HG02840 (cell line): Measurements from ENCODE around the gene MRE11.
"Not testable (repeated sequence)": the region's sequence is repeated elsewhere in the genome, so short reads cannot be mapped to it uniquely, and the experiment has no call there.

Experiments
- ATAC-seq: cut with Tn5 transposase; IDR thresholded peaks from one replicate; pipeline ENCODE4 v1.9.1; 2021; ENCODE audit warnings: mild to moderate bottlenecking, moderate library complexity, moderate number of reproducible peaks; ENCODE audit not compliant: unreplicated experiment, low FRiP score

Gene MRE11

DNA sequence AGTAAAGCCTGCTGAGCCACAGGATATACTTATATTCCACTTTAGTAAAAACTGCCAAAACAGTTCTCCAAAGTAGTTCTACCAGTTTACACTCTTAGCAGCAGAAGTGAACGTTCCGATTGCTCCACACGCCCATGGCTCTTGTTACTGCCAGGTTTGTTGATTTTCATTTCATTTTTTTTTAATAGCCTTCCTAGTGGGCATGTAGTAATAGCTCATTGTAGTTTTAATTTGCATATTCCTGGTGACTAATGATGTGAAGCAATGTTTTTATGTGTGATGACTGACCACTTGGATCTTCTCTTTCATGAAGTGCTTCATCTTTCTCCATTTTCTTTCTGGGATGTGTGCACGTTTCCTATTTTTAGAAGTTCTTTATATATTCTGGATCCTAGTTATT is 13.8 kb upstream of the MRE11 start:
- no peak for ATAC-seq

DNA sequence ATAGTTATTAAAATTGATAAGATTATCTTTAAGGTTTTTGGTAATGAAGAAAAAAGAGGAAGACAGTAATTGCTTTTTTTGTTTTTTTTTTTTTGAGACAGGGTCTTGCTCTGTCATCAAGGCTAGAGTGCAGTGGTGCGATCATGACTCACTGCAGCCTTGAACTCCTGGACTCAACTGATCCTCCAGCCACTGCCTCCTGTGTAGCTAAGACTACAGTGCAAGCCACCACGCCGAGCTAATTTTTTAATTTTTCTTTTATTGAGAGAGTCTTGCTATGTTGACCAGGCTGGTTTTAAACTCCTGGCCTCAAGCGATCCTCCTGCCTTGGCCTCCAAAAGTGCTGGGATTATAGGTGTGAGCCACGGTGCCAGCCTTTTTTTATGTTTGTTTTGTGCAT is 12.9 kb upstream of the MRE11 start:
- not testable (repeated sequence) for ATAC-seq

DNA sequence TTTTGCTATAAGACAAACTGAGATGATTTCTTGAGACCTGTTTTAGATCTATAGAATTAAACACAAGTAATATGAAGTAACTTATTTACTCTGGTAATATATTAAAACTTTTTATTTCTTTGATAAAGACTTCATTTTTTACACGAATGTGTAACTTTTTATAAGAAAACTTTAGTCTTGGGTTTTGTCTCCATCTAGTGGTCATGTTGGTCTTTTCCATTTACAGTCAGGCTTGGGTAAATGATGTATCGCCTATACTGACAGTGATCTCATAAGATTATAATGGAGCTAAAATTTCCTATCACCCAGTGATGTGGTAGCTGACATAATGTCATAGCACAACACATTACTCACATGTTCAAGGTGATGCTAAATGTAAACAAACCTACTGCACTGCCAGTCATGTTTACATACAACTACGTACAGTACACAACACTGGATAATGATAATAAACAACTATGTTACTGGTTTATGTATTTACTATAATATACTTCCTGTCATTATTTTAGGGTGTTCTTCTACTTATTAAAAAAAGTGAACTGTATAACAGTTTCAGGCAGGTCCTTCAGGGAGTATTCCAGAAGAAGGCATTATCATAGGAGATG is 11.1 kb upstream of the MRE11 start:
- no peak for ATAC-seq

DNA sequence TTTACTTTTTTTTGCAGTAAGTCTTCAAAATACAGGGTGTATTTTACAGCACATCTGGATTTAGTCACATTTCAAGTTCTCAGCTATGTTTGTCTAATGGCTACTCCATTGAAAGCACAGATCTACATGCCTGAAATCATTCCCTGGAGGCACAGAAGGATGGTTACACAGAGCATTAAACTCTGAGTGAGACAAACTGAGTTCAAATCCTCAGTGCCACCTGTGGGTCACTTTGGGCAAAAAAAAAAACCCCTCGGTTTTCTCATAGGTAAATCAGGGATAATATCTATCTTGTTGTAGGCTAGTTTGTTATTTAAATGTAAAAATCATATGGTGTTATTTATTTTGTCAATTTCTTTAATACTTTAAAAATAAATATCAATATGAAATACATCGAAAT is 7.9 kb upstream of the MRE11 start:
- ATAC-seq, result no peak

DNA sequence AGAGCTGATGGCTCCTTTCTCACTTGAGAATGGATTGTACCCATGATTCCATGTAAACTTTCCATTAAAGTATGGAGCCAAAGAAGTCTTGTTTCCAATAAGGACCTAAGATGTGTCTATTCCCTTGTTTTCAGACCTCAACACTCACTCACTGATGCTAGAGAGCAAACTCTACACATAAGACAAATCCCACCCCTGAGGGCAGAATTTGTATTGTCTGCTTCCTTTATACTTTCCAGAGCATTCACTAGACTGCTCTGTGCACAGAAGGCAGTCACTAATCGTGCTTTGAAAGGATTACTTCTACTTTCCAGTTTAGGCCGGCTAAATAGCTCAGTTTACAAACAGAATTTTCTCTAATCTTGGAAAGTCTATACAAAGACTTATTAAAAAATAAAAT is 6.5 kb upstream of the MRE11 start:
- ATAC-seq, result no peak

DNA sequence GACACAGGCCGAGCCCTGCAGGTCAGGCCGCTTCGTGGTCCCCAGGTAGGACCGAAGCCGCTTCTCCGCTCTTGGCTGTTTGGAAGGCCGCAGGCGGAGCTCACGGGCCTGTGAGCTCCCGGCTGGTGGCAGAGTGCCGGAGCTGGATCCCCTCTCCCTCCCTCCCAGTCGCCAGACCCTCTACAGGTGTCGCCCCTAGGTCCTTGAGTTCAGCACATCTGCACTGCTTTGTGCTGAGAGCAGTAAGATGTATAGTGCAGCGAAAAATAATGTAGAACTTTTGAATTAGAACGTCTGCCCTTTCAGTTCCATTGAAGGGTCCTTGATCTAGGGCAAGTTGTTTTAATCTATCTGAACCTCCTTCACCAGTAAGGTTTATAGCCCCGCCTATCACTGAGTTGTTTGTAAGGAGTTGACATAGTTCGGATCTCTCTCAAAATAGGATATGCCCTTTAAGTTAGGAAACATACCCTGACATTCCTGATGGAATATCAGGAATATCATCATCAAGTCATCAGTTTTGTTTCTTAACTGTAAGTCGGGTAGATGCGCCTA is 559 bp upstream of the MRE11 start:
- ATAC-seq, result peak; percentile 61

DNA sequence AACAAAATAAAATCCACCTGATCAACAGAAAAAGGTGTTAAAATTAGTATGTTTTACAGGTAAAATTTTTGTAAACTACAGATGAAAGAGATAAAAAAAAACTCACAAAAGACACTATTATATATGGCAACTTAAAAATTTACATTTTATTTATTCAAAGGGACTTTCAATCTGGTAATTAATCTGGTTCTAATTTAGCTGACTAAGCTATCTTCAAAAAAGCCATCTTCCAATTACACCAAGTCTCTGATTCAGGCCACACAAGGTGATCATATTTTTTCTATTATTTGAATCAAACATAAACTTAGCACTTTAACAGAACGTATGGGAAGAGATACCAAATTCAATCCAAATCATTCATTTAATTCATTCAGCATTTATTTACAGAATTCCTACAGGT is 7.6 kb downstream of the MRE11 start:
- no peak for ATAC-seq

DNA sequence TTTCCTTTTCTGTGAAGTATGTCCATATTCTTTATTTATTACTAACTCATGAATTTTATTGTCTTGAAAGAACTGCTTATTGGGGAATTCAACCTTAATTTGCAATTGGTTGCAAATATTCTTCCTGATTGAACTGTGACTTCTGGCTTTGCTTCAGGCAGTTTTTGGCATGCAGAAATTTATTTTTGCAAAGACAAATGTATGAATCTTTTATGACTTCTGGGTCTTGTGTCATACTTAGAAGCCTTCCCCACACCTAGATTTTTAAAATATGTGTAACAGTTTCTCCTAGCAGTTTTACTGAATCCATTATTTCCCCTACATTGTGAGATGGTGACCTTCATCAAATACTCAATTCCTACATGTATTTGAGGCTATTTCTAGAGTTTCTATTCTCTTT is 12.3 kb downstream of the MRE11 start:
- no peak for ATAC-seq

DNA sequence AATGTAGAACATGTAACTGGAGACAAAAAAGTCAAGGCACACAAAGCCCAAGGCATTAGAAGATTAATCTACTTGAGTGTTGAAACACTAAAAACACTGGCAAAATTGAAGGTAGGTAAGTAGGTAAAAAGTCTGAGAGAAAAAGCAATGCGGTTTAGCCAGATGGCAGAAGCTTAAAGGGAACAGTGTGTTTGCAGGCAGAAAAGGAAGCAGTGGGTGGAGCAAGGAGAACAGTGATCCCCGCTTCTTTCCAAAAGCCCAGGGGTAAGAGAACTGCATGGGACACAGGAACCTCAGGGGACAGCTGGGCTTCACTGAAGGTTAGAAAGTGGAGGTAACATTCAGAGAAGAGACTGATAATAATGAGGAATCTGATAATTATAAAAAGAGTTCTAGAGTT is 16.0 kb downstream of the MRE11 start:
- ATAC-seq, result no peak

DNA sequence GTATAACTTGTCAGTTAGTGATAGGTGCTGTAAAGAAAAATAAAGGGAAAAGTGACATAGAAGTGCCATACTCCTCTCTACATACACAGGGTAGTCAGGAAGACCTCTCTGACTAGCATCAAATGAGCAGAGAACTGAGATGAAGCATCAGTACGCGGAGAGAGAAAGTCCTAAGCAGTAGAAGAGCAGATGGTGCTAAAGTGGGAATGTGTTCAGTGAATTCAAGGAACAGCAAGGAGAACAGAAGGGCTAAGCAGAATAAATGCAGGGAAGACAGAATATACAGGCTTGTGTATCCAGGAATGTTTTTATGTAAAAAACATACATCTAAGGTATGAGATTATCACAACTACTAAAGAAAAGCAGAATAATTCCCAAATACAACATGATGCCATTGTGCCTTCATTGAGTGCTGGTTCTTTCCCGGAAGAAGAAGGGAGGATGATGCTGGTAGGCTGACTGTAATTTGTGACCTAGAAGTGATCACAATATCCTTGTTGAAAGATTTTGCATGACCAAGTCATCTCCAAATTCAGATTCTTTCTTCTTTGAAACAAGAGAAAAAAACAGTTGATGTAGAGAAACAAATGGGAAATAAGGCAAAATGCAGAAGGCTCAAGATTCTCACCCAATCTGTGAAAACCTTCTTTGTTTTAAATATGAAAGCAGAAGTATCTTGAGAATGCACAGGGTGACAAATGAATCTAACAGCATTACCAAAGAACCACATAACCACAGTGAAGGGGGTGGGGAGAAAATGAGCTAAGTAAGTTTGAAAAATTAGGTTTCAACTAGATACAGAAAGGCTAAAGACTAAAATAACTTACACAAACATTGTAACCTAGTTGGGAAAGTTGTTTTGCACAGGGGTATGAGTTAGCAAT is 20.5 kb downstream of the MRE11 start:
- ATAC-seq, result peak; percentile 89

DNA sequence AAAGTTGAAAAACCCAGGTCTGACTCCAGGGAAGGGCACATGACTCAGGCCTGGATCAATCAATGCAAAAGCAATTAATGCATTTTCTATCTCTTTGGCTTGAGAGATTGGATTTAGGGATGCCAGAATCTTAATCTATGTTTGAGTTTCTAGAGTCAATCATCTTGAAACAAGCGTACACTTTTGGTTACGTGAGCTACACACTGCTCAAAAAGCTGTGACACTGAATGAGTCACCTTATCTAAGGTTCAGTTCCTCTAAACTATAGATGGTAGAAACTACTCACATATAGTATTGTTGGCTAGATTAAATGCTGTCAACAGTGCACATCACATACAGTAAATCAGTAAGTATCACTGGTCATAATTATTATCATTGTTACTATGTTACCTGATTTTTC is 24.2 kb downstream of the MRE11 start:
- ATAC-seq, result peak; percentile 81

DNA sequence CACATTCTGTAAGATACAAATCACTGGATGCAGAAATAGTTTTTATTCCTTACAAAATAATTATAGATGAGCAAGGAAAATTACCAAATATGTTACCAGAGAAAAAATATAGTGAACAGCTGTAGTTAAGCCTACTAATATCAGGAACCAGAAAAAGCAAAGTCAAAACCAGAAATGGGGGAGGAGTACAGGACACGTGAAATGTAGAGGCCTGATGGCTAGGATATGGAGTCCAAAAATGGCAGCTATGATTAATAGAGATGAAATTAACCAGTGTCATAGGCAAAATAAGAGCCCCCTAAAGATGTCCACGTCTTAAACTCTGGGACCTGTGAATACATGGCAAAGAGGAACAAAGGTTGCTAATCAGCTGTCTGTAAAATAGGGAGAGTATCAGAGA is 34.1 kb downstream of the MRE11 start:
- no peak for ATAC-seq

DNA sequence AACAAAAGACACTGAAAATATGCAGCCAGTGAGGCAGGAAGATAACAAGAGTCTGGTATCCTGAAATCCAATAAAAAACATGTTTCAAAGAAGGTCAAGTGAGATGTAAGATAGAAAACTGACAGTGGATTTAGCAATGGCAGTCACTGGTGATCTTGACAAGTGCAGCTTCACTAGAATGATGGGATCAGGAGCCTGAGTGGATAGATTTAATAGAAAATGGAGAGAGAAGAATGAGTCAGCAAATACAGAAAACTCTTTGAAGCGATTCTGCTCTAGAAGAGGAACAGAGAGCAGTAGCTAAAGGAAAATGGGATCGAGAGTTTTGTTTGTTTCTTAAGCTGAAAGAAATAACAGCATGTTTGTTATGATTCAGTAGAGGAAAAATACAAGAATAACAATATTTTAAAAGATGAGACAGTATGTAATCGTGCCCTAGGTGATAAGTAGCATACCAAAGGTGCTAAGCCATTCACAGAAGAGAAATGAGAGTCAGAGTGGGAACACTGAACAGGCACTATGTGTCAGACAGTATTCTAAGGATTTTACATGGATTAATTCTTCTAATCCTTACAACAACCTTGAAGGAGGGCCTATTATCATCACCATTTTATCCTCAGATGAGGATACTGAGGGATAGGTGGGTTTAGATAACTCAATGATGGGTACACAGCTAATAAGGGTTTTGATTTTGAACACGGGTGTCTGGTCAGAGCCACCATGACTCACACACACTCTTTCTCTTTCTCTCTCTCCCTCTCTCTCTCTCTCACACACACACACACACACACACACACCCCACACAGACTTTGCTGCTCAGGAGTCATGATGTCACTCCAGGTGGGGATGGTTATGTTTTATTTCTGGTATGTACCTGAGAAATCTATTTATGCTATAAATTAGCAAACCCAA is 36.3 kb downstream of the MRE11 start:
- ATAC-seq, result no peak

DNA sequence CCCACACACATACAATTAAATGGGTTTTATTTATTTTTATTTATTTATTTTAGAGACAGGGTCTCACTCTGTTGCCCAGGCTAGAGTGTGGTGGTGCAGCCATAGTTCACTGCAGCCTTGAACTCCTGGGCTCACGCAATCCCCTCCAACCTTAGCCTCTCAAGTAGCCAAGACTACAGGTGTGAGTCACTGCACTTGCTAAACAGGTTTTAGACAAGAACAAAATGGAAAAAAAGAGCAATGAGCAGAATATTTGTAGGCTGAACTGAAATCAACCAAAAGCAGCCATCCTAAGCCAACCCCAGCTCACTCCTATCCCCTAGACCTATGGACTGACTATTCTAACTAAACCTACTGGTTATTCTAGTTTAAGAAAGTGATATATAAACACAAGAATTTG is 37.8 kb downstream of the MRE11 start:
- ATAC-seq, result no peak

DNA sequence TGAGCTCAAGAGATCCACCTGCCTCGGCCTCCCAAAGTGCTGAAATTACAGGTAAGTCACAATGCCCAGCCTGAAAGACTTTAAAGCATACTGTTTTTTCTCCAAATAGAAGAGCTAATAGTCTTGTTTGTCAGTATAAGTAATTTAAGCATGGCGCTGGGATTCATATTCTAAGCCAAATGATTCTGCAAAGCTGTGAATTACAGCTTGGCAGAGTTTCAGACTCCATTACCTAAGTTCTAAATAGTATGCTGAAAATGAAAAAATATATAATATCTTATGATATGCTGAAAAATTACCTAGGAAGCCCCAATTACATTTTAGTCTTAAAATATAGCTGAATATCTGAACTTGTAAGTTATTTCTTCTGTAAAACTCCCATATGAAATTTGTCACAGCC is 39.3 kb downstream of the MRE11 start:
- no peak for ATAC-seq

DNA sequence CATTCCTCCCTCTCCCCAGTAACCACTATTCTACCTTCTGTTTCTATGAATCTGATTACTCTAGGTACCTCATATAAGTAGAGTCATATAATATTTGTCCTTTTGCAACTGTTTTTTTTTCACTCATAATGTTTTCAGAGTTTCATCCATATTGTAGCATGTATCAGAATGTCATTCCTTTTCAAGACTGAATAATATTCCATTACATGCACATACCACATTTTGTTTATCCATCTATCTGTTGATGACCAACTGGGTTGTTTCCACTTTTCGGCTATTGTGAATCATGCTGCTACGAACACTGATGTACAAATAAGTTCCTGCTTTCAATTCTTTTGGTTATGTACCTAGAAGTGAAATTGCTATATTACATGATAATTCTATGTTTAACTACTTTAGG is 40.7 kb downstream of the MRE11 start:
- ATAC-seq, result no peak

DNA sequence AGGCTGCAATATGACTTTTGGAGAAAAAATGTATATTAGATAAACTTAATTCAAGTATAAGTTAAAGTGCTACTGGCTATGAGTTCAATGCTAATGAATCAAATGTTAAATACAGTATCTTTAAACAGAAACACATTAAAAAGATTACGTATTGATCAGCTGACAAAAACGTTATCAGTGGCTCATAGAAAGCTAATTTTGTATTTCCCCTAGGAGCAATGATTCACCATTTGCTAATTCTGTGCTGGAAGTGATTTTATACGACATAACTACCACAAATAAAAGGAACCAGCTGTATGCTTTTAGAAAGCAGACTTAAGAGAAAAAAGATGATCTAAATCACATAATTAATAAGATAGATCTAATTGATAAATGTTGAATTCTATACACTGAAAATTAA is 43.6 kb downstream of the MRE11 start:
- ATAC-seq, result no peak

DNA sequence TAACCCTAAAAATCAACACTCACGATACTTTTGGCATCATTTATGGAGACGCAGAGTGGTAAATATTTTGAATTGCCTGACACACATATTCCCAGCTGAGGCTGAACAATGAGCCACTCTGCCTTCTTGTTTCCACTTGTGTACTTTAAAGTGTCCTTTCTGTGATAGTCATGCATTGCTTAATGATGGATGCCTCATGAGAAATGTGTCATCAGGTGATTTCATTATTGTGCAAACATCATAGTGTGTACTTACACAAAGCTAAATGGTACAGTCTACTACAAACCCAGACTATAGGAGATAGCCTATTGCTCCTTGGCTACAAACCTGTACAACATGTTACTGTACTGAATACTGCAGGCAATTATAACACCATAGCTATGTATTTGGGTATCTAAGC is 44.2 kb downstream of the MRE11 start:
- no peak for ATAC-seq

DNA sequence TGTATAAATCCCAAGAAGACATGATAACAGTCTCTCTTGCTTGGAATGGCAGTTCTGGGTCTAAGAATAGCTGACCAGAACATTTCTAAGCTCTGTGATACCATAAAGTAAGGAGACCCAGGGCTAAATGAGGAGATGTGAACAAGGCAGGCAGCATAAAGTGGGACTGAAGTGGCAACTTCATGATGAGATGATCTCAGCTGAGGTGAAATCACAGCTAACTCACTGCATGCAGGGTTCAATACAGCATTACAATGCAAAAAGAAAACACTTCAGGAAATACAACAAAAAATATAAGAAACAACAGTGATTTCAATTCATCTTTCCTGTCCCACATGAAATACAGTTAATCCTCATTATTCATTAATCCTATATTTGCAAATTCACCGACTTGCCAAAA is 44.6 kb downstream of the MRE11 start:
- ATAC-seq, result no peak

DNA sequence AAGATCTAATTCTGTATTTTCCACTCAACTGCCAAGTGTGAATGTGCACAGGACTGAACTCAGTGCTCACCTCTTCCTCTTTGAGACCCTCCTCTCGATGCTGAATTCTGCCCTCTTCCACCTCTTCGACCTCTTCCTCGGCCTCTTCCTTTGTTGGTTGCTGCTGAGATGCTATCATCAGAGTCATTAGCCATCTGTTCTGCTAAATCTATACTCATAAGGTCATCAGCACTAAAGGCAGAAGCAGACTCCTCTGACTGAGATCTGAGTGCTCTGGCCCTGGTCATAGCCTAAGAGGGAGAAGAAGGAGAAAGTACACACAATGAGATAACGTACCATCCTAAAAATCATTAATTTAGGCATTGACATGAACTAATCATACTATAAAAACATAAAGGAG is 46.5 kb downstream of the MRE11 start:
- ATAC-seq, result no peak

DNA sequence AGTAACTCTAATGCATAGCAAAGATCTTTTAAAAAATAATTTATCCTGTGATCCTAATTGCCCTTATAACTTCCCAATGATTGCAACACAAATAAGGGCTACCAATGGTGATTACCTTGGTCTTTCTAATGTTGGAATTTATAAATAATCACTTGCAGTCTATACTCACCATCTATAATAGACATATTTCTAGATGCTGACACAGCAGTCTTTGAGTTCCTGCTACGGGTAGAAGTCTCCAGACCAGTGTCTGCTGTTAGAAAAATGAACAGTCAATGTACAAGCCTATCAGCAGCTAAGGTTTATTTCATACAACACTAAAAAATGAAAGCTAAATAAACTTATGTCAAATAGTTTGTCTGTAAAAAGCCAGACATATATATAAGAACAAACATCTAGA is 48.0 kb downstream of the MRE11 start:
- no peak for ATAC-seq
